ENCODE data around the gene KSR2. TPM values are rescaled to one million over a fixed set of nuclear protein-coding genes. Genes with fewer than 3 reads are reported as not detected.

KSR2 gene
- total RNA-seq, 2 experiments from 2014 or later = not detected

DNA sequence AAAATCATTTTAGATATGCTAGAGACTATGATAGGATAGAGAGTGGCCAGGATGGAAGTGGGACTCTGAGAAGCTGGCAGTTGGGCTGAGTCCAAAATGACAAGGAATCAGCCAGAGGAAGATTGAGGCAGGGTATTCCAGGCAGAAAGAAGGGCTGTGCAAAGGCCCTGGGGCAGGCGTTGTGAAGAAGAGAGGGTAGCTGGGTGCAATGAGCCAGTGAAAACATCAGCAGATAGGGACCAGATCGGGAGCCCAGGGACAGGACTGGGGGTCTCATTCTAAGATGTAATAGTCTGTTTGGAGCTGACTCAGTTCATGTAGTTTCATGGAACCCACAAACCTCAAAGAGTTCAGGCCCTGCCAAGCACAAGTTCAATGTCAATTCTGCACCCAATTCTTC is 126.6 kb downstream of the KSR2 start:
- no peak overlapping the region for H3K4me3 Mint-ChIP-seq
- H3K9me3 Mint-ChIP-seq = peaks cover 5% of the 10 kb centered on the region
- H3K27ac Mint-ChIP-seq = no peak overlapping the region
- H3K27me3 Mint-ChIP-seq = peaks cover 27% of the 10 kb centered on the region
- DNase-seq = no peak
- H3K36me3 Mint-ChIP-seq = no peaks in the 10 kb centered on the region
- peaks cover 2% of the 10 kb centered on the region for H3K4me1 Mint-ChIP-seq

DNA sequence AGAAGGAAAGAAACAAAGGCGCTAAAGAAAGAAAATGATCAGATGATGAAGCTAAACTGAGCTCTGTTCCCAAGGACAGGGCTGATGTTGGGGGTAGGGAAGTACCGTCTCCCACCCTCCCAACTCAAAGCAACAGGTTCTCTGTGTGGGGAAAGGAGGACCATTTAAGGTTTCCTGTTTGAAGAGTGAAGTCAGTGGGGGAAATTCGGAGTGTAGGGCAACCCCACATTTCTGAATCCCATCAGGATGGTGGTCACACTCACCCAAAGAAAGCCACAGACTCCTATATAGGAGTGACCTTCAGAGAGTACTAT is 131.1 kb downstream of the KSR2 start:
- peaks cover 10% of the 10 kb centered on the region for H3K27me3 Mint-ChIP-seq
- no peaks in the 10 kb centered on the region for H3K36me3 Mint-ChIP-seq
- peaks cover 7% of the 10 kb centered on the region for H3K4me1 Mint-ChIP-seq
- H3K27ac Mint-ChIP-seq = no peak overlapping the region
- no peak overlapping the region for H3K4me3 Mint-ChIP-seq
- H3K9me3 Mint-ChIP-seq = no peaks in the 10 kb centered on the region
- no peak for DNase-seq

DNA sequence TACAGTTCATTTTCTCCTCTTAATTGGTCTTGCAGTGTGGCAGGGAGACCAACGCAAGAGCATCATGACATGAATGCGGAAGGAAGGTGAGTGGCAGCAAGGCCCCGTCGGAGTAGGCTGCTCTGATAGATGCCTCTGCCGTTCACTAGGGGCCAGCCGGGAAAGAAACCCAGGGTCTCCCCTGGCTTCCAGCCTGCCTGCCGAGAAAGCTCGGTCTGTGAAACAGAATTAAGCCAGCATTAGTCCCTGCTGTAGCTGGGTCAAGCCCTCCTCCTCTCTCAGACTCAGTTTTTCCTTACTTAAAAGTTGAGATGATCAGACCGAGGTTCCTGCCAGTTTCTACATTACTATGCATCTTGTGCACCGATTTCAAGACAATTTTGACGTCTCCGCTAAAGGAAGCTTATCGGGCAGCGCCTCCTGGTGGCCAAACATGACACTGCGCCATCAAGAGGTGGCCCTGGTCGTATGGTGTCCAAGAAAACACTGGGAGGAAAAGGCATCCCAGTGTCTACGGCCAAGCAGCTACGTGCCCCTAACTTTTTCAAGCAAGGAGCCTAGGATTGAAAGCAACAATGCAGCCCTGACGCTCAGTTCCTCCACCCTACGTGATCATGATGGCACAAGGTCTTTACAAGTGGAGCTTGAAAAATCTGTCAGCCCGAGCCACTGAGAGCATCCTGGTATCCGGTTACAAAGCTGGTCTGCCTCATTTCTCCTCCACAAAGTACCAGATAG is 131.6 kb downstream of the KSR2 start:
- Mint-ChIP-seq H3K27me3 (peaks cover 10% of the 10 kb centered on the region), H3K9me3 (no peaks in the 10 kb centered on the region), H3K4me3 (no peak overlapping the region), H3K36me3 (no peaks in the 10 kb centered on the region), H3K4me1 (peaks cover 7% of the 10 kb centered on the region), H3K27ac (no peak overlapping the region)
- peak; percentile 54 for DNase-seq

DNA sequence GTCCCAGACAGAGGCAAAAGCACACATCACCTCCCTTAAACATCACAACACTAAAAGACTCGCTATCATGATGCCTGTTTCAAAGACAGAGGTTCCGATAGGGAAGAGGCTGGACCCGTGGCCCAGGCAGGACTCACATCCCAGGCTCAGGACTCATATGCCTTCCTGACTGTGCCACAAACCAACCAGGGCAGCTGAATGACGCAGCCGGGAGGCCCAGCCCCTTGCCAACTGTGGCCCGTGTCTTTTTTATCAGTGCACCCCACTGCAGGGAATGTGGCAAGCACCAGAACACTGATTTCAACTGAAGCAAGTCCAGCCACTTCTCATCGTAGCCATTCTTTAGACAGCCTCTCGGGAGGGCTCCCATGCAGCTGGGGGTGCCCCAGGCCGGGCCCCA is 132.3 kb downstream of the KSR2 start:
- no peak for DNase-seq
- no peak overlapping the region for H3K4me3 Mint-ChIP-seq
- peaks cover 10% of the 10 kb centered on the region for H3K27me3 Mint-ChIP-seq
- H3K4me1 Mint-ChIP-seq = peaks cover 7% of the 10 kb centered on the region
- no peaks in the 10 kb centered on the region for H3K9me3 Mint-ChIP-seq
- no peak overlapping the region for H3K27ac Mint-ChIP-seq
- no peaks in the 10 kb centered on the region for H3K36me3 Mint-ChIP-seq

DNA sequence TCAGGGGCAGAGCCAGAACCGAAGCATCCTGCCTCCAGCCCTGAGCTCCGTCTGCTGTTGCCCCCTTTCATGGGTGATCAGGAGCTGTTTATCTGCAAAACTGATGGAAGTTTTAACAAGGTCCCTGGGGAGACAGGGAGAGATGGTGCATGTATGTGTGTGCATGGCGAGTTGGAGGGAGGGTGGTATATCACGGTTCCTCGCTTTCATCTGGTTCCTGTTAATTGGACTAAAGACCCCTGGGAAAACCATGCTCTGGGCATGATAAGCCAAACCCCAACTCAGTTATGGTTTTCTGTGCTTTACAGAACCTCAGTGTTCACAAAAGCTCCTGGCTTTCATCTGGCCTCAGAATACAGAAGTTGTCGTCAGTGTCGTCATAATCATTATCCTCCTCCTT is 133.6 kb downstream of the KSR2 start:
- Mint-ChIP-seq H3K9me3 (no peaks in the 10 kb centered on the region), H3K27me3 (peaks cover 10% of the 10 kb centered on the region), H3K36me3 (no peaks in the 10 kb centered on the region), H3K4me3 (no peak overlapping the region), H3K4me1 (peaks cover 7% of the 10 kb centered on the region), H3K27ac (no peak overlapping the region)
- no peak for DNase-seq

DNA sequence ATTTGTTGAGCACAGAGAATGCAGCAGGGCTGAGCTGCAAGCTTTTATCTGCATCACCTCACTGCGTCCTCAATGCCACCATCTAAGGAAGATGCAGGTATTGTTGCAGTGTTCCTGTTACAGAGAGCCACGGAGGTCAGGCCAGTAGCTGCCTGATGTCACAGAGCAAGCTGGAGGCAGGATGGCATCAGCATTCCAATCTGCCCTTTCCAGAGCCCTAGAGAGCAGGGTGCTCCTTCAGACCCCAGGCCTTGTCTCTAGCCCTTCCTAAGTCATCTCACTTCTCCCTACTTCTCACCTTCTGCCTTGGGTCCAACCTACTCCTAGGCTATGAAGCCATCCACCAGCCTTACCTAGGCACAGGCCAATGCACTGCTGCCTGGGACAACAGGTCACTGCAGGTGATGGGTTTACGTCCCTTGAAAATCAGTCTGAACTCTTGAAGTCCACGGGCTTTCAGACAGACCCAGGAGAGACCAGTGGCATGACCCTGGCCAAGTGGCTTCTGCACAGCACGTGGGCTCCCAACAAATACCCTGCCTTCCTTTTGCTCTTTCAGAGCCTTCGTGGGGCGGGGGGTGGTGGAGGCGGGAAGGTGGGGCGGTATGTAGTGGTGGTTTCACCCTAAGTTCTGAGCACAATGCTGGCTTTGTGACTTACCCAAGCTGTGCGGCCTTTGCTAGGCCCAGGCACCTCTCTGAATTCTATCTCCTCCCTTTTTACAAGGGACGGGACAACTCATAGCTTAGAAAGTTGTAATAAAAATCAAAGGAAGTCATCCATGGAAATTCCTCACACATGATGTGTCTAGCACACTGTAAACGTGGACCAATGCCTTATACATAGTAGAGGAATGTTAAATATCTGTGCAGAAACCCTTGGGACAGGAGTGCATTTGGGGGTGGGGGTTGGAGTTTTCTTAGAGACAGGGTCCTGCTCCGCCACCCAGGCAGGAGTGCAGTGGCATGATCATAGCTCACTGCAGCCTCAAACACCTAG is 136.0 kb downstream of the KSR2 start:
- Mint-ChIP-seq H3K27ac (no peak overlapping the region), H3K9me3 (peaks cover 10% of the 10 kb centered on the region), H3K36me3 (peaks cover 3% of the 10 kb centered on the region), H3K4me3 (no peak overlapping the region), H3K4me1 (peaks cover 7% of the 10 kb centered on the region), H3K27me3 (peaks cover 6% of the 10 kb centered on the region)
- no peak for DNase-seq

GRCh38 chr12:117830471-117830870 is 138.3 kb downstream of the KSR2 start:
- H3K27ac Mint-ChIP-seq = no peak overlapping the region
- no peaks in the 10 kb centered on the region for H3K4me1 Mint-ChIP-seq
- no peak overlapping the region for H3K4me3 Mint-ChIP-seq
- peaks cover 3% of the 10 kb centered on the region for H3K36me3 Mint-ChIP-seq
- no peak for DNase-seq
- H3K27me3 Mint-ChIP-seq = no peaks in the 10 kb centered on the region
- peaks cover 10% of the 10 kb centered on the region for H3K9me3 Mint-ChIP-seq

GRCh38 chr12:117829108-117829507 is 139.7 kb downstream of the KSR2 start:
- H3K4me3 Mint-ChIP-seq = no peak overlapping the region
- no peaks in the 10 kb centered on the region for H3K27me3 Mint-ChIP-seq
- H3K9me3 Mint-ChIP-seq = peaks cover 10% of the 10 kb centered on the region
- no peak overlapping the region for H3K27ac Mint-ChIP-seq
- H3K36me3 Mint-ChIP-seq = peaks cover 3% of the 10 kb centered on the region
- DNase-seq = no peak
- no peaks in the 10 kb centered on the region for H3K4me1 Mint-ChIP-seq

- peaks cover 10% of the 10 kb centered on the region for H3K9me3 Mint-ChIP-seq
- H3K4me1 Mint-ChIP-seq = no peaks in the 10 kb centered on the region
Observed at GRCh38 chr12:117827660-117828059, 141.1 kb downstream of the KSR2 start.

GRCh38 chr12:117825827-117826226 is 143.0 kb downstream of the KSR2 start:
- Mint-ChIP-seq H3K9me3 (peaks cover 10% of the 10 kb centered on the region), H3K27ac (no peak overlapping the region), H3K36me3 (peaks cover 3% of the 10 kb centered on the region), H3K4me1 (no peaks in the 10 kb centered on the region), H3K27me3 (peaks cover 7% of the 10 kb centered on the region), H3K4me3 (no peak overlapping the region)
- no peak for DNase-seq

More at GRCh38 chr12:117827660-117828059, 141.1 kb downstream of the KSR2 start:
- Mint-ChIP-seq H3K4me3 (no peak overlapping the region), H3K36me3 (peaks cover 3% of the 10 kb centered on the region), H3K27ac (no peak overlapping the region), H3K27me3 (peaks cover 3% of the 10 kb centered on the region)
- no peak for DNase-seq

- no peak overlapping the region for H3K27ac Mint-ChIP-seq
- H3K4me3 Mint-ChIP-seq = no peak overlapping the region
- no peak for DNase-seq
- no peaks in the 10 kb centered on the region for H3K4me1 Mint-ChIP-seq
- H3K27me3 Mint-ChIP-seq = peaks cover 17% of the 10 kb centered on the region
- H3K36me3 Mint-ChIP-seq = no peaks in the 10 kb centered on the region
- H3K9me3 Mint-ChIP-seq = no peaks in the 10 kb centered on the region
Observed at GRCh38 chr12:117821480-117822175, 147.2 kb downstream of the KSR2 start.

- Mint-ChIP-seq H3K36me3 (no peaks in the 10 kb centered on the region), H3K27ac (no peak overlapping the region), H3K4me3 (no peak overlapping the region), H3K4me1 (no peaks in the 10 kb centered on the region), H3K27me3 (peaks cover 17% of the 10 kb centered on the region), H3K9me3 (no peaks in the 10 kb centered on the region)
- no peak for DNase-seq
Observed at GRCh38 chr12:117820216-117820907, 148.4 kb downstream of the KSR2 start.

DNA sequence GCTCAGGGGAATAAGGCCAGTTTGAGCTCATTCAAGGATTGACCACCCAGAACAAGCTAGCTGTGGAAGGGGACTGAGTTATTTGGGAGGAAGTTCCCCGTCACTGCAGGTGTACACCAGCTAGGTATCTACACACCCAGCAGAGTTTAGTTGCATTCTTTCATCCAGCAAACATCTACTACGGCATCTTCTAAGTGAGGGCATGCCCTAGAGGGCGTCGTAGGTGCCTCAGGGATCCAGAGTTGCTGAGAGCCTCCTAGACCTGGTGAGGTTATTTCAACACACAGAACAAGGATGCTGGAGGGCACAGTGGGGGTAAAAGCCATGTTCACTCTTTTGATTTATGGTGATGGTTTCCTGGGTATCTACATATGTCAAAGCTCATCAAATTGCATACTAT is 149.6 kb downstream of the KSR2 start:
- no peaks in the 10 kb centered on the region for H3K36me3 Mint-ChIP-seq
- peaks cover 17% of the 10 kb centered on the region for H3K27me3 Mint-ChIP-seq
- no peak overlapping the region for H3K27ac Mint-ChIP-seq
- H3K4me3 Mint-ChIP-seq = no peak overlapping the region
- H3K9me3 Mint-ChIP-seq = no peaks in the 10 kb centered on the region
- H3K4me1 Mint-ChIP-seq = no peaks in the 10 kb centered on the region
- DNase-seq = no peak

- Mint-ChIP-seq H3K36me3 (no peaks in the 10 kb centered on the region), H3K4me1 (no peaks in the 10 kb centered on the region), H3K9me3 (no peaks in the 10 kb centered on the region), H3K4me3 (no peak overlapping the region), H3K27me3 (peaks cover 19% of the 10 kb centered on the region), H3K27ac (no peak overlapping the region)
- DNase-seq = no peak
Observed at GRCh38 chr12:117818400-117818799, 150.4 kb downstream of the KSR2 start.

DNA sequence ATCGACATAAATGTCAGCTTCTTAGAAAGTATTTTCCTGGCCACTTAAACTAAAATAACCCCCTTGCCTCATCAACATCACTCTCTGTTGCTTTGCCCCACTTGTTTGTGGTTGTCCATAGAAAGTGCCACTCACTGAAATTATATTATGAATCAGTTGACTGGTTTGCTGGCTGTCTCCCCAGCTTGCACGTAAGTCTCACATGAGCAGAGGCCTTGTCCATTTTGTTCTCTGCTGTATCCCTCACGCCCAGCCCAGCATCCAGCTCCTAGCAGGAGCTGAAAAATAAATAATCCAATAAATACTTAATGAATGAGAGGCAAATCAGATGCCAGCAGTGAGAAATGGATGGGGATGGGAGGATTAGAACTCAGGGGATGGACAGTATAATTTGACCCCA is 159.3 kb downstream of the KSR2 start:
- Mint-ChIP-seq H3K4me3 (no peak overlapping the region), H3K27ac (no peak overlapping the region), H3K27me3 (peaks cover 36% of the 10 kb centered on the region), H3K4me1 (no peaks in the 10 kb centered on the region), H3K36me3 (no peaks in the 10 kb centered on the region), H3K9me3 (no peaks in the 10 kb centered on the region)
- no peak for DNase-seq

All from activated naive CD8-positive, alpha-beta T cell treated with anti-CD3 and anti-CD28 coated beads for 36 hours (primary cell).